Chondrocyte (in vitro differentiated cells): ENCODE measurements around the gene DAND5. TPM values are rescaled to one million over a fixed set of nuclear protein-coding genes. Genes with fewer than 3 reads are reported as not detected.

Source experiments
- DNase-seq: peaks from one replicate; pipeline ENCODE4 v3.0.0; 2021; ENCODE audit warnings: mixed read lengths, low spot score
- H3K27ac Mint-ChIP-seq: one replicate; pipeline ENCODE4 v1.8.0; 2021; ENCODE audit warnings: mild to moderate bottlenecking, moderate library complexity, mixed read lengths; ENCODE audit not compliant: unreplicated experiment
- H3K27me3 Mint-ChIP-seq: 2 replicates; pipeline ENCODE4 v1.8.0; 2021; ENCODE audit warnings: low read depth, mixed read lengths
- H3K36me3 Mint-ChIP-seq: 2 replicates; pipeline ENCODE4 v1.8.0; 2021; ENCODE audit warnings: low read depth, mixed read lengths
- H3K4me1 Mint-ChIP-seq: 2 replicates; pipeline ENCODE4 v1.8.0; 2021; ENCODE audit warnings: low read depth, mild to moderate bottlenecking, mixed read lengths
- H3K4me3 Mint-ChIP-seq: one replicate; pipeline ENCODE4 v1.8.0; 2021; ENCODE audit warnings: mild to moderate bottlenecking, moderate library complexity, mixed read lengths; ENCODE audit not compliant: unreplicated experiment
- H3K9me3 Mint-ChIP-seq: 2 replicates; pipeline ENCODE4 v1.8.0; 2021; ENCODE audit warnings: low read depth, mixed read lengths
- CTCF ChIP-seq: fragments of 200-600 bp; sonication (generic); IDR thresholded peaks from 2 replicates; pipeline ENCODE4 v1.5.0; 2021; ENCODE audit warnings: antibody characterized with exemption, mild to moderate bottlenecking, moderate library complexity
- total RNA-seq: library from RNA; stranded (reverse); gene quantifications from 3 replicates; pipeline ENCODE4 v1.2.1, GENCODE V29; 2021

DAND5 gene
- total RNA-seq, 1 donor from 2014 or later: 0.57 TPM

GRCh38 chr19:13006431-13007281 lies 37.3 kb downstream of the DAND5 start:
- Mint-ChIP-seq H3K4me3 (no peak overlapping the region), H3K27ac (no peak overlapping the region), H3K9me3 (no peaks in the 10 kb centered on the region), H3K4me1 (peaks cover 15% of the 10 kb centered on the region), H3K36me3 (peaks cover 15% of the 10 kb centered on the region), H3K27me3 (peaks cover 5% of the 10 kb centered on the region)
- TF ChIP-seq CTCF: no peak
- no peak for DNase-seq

DNA sequence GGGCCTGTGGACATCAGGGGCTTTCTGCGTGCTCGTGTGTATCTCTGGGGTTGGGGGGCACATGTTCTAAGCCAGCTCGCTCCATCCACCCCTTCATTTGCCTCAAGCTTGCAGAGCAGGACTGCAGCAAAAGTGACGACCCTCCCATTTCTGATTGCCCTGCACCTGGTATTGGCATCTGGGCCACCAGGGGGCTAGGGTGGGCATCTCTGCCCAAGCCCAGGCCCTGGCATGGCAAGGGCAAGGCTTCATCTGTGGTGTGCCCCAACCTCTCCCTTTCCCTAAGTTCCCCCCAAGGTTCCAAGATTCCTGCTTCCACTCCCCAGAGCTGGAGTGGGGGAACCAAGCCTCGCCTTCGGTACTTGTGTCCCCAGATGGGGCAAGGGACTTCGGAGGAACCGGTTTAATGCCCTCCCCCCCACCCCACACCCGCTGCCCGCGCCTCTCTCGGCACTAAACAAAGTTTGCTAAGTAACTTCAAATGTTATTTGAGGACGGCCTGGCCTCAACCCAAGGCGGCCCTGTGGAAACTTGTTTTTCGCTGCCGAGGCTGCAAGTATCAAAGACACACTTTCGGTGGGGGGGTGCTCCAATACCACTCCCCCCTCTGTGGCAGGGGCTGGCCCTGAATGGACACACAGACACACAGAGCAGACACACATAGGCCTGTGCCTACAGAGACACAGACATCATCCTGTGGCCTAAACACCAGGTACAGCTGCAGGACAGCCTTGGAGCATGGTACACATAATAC lies 38.1 kb downstream of the DAND5 start:
- TF ChIP-seq CTCF: peak; percentile 27
- Mint-ChIP-seq H3K27ac (no peak overlapping the region), H3K36me3 (peaks cover 15% of the 10 kb centered on the region), H3K4me1 (peaks cover 20% of the 10 kb centered on the region), H3K9me3 (no peaks in the 10 kb centered on the region), H3K27me3 (peaks cover 9% of the 10 kb centered on the region), H3K4me3 (no peak overlapping the region)
- DNase-seq: no peak

DNA sequence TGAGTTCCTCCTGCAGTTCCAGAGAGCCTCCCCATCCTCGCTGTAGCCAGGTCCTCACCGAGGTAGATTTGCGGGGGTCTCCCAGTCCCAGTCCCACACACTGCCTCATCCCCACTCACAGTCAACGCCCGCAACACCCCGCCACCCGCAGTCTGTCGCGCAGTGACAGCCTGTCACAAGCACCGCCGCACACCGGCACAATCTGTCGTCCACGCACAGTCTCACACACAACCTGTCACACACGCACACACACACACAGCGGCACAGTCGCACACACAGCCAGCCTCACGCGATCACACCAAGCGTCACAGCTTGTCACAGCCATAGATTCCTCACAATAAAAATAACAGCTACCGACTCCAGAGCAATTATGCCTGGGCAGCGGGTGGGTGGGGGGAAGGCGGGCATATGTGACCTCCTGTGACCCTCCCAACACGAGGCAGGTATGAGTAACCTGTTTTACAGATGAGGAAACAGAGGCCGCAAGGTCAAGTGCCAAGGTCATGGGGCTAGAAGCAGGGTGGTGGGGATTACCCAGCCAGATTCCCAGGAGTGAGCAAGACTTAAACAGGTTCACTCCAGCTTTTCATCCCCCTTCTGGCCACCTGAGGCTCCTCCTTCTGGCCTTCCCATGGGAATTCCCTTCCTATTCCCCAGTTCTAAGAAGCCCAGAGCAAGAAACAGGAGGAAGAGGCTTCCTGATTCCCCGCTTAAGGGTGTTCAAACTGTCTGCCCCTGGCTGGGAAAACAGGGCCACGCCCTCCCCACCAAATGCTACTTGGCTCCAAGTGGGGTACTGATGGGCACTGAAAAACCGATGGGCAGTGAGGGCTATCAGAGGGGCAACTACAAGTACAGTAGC lies 39.8 kb downstream of the DAND5 start:
- peaks cover 37% of the 10 kb centered on the region for H3K4me1 Mint-ChIP-seq
- H3K27ac Mint-ChIP-seq: no peak overlapping the region
- H3K4me3 Mint-ChIP-seq: no peak overlapping the region
- no peaks in the 10 kb centered on the region for H3K9me3 Mint-ChIP-seq
- H3K27me3 Mint-ChIP-seq: peaks cover 18% of the 10 kb centered on the region
- DNase-seq: no peak
- H3K36me3 Mint-ChIP-seq: peaks cover 11% of the 10 kb centered on the region
- TF ChIP-seq CTCF: no peak

DNA sequence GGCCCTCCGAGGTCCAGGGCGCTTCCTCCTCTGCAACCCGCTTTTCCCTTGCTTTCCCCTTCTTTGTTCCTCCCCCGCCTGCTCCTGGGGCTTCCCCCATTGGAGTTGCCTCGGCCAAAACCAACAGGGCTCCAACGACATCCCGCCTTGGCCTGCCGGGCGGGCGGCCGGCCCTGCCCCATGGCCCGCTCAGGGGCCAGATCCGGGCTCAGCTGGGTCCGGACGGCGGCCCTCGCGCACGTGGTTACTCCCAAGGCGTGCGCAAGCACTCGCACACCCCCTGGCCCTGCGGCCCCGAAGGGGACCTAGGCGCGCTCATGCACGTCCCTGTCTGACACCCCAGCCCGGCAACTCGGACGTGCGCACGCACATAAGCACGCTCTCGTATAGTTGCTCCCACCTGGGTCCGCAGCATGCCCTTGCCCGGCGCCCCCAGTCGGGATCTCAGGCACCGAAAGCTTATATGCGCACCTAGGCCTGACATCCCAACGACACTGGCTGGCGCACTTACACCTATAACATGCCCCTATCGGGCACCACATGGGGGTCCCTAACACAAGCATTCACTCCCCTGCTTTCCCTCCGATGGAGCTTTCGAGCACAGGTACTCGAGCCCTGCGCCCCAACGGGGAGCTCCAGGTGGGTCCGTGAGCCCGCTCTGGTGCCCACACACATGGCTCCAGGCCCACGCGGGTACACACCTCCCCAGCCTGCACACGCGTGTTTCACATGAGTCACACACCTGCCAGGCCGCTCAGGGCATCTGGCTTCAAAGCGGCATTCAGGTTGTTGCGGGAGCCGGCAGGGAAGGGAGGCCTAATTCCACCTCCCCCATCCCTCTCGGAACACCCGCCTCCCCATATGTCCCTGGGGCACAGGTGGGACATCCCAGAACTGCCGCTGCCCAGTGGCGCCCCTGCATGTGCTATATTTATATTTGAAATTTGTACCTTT lies 40.9 kb downstream of the DAND5 start:
- Mint-ChIP-seq H3K36me3 (peaks cover 13% of the 10 kb centered on the region), H3K27me3 (peaks cover 25% of the 10 kb centered on the region), H3K4me3 (no peak overlapping the region), H3K9me3 (no peaks in the 10 kb centered on the region), H3K4me1 (peaks cover 45% of the 10 kb centered on the region), H3K27ac (no peak overlapping the region)
- no peak for TF ChIP-seq CTCF
- DNase-seq: no peak
